DOHH2 (cell line): ENCODE measurements around the gene METTL21C.

Source experiments
- H3F3A ChIP-seq: fragments of 200-600 bp; sonication (generic), shearing (Covaris generic); 2 replicates; pipeline ENCODE4 v1.6.0; 2016; ENCODE audit warnings: antibody characterized with exemption, mild to moderate bottlenecking; ENCODE audit not compliant: control insufficient read depth, insufficient read depth
- H3K27ac ChIP-seq: fragments of 200-600 bp; sonication (generic); 2 replicates; pipeline ENCODE4 v1.5.1; 2014; ENCODE audit warnings: low read depth, mild to moderate bottlenecking, low read length, moderate library complexity
- H3K27me3 ChIP-seq: fragments of 200-600 bp; sonication (generic); 2 replicates; pipeline ENCODE4 v1.6.1; 2014; ENCODE audit warnings: mild to moderate bottlenecking, low read length, mixed read lengths; ENCODE audit not compliant: control insufficient read depth
- H3K36me3 ChIP-seq: fragments of 200-600 bp; sonication (generic); 2 replicates; pipeline ENCODE4 v1.6.1; 2014; ENCODE audit warnings: mild to moderate bottlenecking, low read length, moderate library complexity, mixed read lengths; ENCODE audit not compliant: control insufficient read depth
- H3K4me1 ChIP-seq: fragments of 200-600 bp; sonication (generic); 2 replicates; pipeline ENCODE4 v1.6.1; 2014; ENCODE audit warnings: mild to moderate bottlenecking, low read length, mixed read lengths; ENCODE audit not compliant: control insufficient read depth
- H3K4me2 ChIP-seq: fragments of 200-600 bp; sonication (generic); 2 replicates; pipeline ENCODE4 v1.6.0; 2014; ENCODE audit warnings: mild to moderate bottlenecking, low read length, moderate library complexity
- H3K4me3 ChIP-seq: fragments of 200-600 bp; sonication (generic); 2 replicates; pipeline ENCODE4 v1.5.1; 2014; ENCODE audit warnings: mild to moderate bottlenecking, low read length, mixed read lengths
- H3K79me2 ChIP-seq: fragments of 200-600 bp; sonication (generic); 2 replicates; pipeline ENCODE4 v1.6.1; 2014; ENCODE audit warnings: mild to moderate bottlenecking, low read length, mixed read lengths; ENCODE audit not compliant: control insufficient read depth
- H3K9me2 ChIP-seq: fragments of 200-600 bp; sonication (generic); replicated peaks from 2 replicates; pipeline ENCODE4 v1.6.1; 2014; ENCODE audit warnings: mild to moderate bottlenecking, low read length, mixed read lengths; ENCODE audit not compliant: control insufficient read depth
- H3K9me3 ChIP-seq: fragments of 200-600 bp; sonication (generic); 2 replicates; pipeline ENCODE4 v1.6.1; 2014; ENCODE audit warnings: antibody characterized with exemption, low read length, mixed read lengths; ENCODE audit not compliant: control insufficient read depth, insufficient read depth
- H4K20me1 ChIP-seq: fragments of 200-600 bp; sonication (generic); 2 replicates; pipeline ENCODE4 v1.6.0; 2014; ENCODE audit warnings: low read depth, mild to moderate bottlenecking, antibody characterized with exemption, low read length, moderate library complexity; ENCODE audit not compliant: control insufficient read depth, insufficient read depth
- CTCF ChIP-seq: fragments of 200-600 bp; sonication (generic); IDR thresholded peaks from one replicate; pipeline ENCODE4 v1.5.1; 2014; ENCODE audit warnings: antibody characterized with exemption, mild to moderate bottlenecking, low read depth, low read length; ENCODE audit not compliant: poor library complexity, severe bottlenecking
- EZH2phosphoT487 ChIP-seq: fragments of 200-600 bp; sonication (generic); IDR thresholded peaks from 2 replicates; pipeline ENCODE4 v1.6.1; 2017; ENCODE audit warnings: borderline replicate concordance, mild to moderate bottlenecking, antibody characterized with exemption, low read length, moderate library complexity, mixed read lengths

The METTL21C gene

GRCh38 chr13:102658660-102659059, 36.2 kb downstream of the METTL21C start:
- H3K9me2 ChIP-seq, result no peaks in the 10 kb centered on the region
- peaks cover 75% of the 10 kb centered on the region for H3K36me3 ChIP-seq
- no peaks in the 10 kb centered on the region for H4K20me1 ChIP-seq
- H3K4me3 ChIP-seq, result no peak overlapping the region
- no peak overlapping the region for H3K27ac ChIP-seq
- H3K4me1 ChIP-seq, result no peaks in the 10 kb centered on the region
- no peaks in the 10 kb centered on the region for H3K9me3 ChIP-seq
- H3K79me2 ChIP-seq, result no peaks in the 10 kb centered on the region
- no peaks in the 10 kb centered on the region for H3K27me3 ChIP-seq
- H3K4me2 ChIP-seq, result no peak overlapping the region
- TF ChIP-seq CTCF, result no peak
- TF ChIP-seq EZH2phosphoT487, result no peak
- no peaks in the 10 kb centered on the region for H3F3A ChIP-seq

GRCh38 chr13:102657630-102658029, 37.2 kb downstream of the METTL21C start:
- Histone ChIP-seq H3K27ac (no peak overlapping the region), H4K20me1 (no peaks in the 10 kb centered on the region), H3K4me3 (no peak overlapping the region), H3K4me2 (no peak overlapping the region), H3K9me2 (no peaks in the 10 kb centered on the region), H3K36me3 (peaks cover 81% of the 10 kb centered on the region), H3K9me3 (no peaks in the 10 kb centered on the region), H3K4me1 (no peaks in the 10 kb centered on the region), H3K27me3 (no peaks in the 10 kb centered on the region), H3K79me2 (no peaks in the 10 kb centered on the region), H3F3A (no peaks in the 10 kb centered on the region)
- TF ChIP-seq EZH2phosphoT487 (no peak), CTCF (peak; percentile 18)

GRCh38 chr13:102654756-102655155, 40.1 kb downstream of the METTL21C start:
- Histone ChIP-seq H3K27me3 (no peaks in the 10 kb centered on the region), H3F3A (no peaks in the 10 kb centered on the region), H3K9me2 (no peaks in the 10 kb centered on the region), H3K4me1 (no peaks in the 10 kb centered on the region), H3K79me2 (no peaks in the 10 kb centered on the region), H3K9me3 (no peaks in the 10 kb centered on the region), H3K27ac (no peak overlapping the region), H4K20me1 (no peaks in the 10 kb centered on the region), H3K4me2 (no peak overlapping the region), H3K4me3 (no peak overlapping the region), H3K36me3 (peaks cover 81% of the 10 kb centered on the region)
- TF ChIP-seq EZH2phosphoT487, result no peak

- no peaks in the 10 kb centered on the region for H4K20me1 ChIP-seq
- H3K9me3 ChIP-seq, result no peaks in the 10 kb centered on the region
- H3K27ac ChIP-seq, result no peak overlapping the region
- no peak overlapping the region for H3K4me3 ChIP-seq
- H3K27me3 ChIP-seq, result no peaks in the 10 kb centered on the region
- no peaks in the 10 kb centered on the region for H3K79me2 ChIP-seq
- H3K4me2 ChIP-seq, result no peak overlapping the region
- peaks cover 83% of the 10 kb centered on the region for H3K36me3 ChIP-seq
- H3K9me2 ChIP-seq, result no peaks in the 10 kb centered on the region
- H3K4me1 ChIP-seq, result no peaks in the 10 kb centered on the region
- TF ChIP-seq EZH2phosphoT487 (no peak), CTCF (no peak)
- H3F3A ChIP-seq, result no peaks in the 10 kb centered on the region
Observed at GRCh38 chr13:102651892-102652291, 43.0 kb downstream of the METTL21C start.
